WTC11 (cell line): ENCODE data around the gene RAB25. TPM values are rescaled to one million over a fixed set of nuclear protein-coding genes. Genes with fewer than 3 reads are reported as not detected.
A peak's percentile ranks its signal among the peaks of the same experiment; 100 is the strongest.

Experiments
- ATAC-seq: fragments of 200-7000 bp; cut with Tn5 transposase; 2 replicates; pipeline ENCODE4 v1.10.0; 2021; ENCODE audit warnings: mild to moderate bottlenecking, moderate library complexity
- CTCF ChIA-PET: fragments of 300-600 bp; sonication (Branson Sonifier 250); formaldehyde crosslinking; loops from one replicate; lab custom pipeline; 2021; ENCODE audit warnings: antibody characterized with exemption; lab: Charles Lee
- POLR2A ChIA-PET: fragments of 350-600 bp; sonication (Branson Sonifier 250); formaldehyde crosslinking; loops from one replicate; lab custom pipeline; 2021; ENCODE audit warnings: antibody characterized with exemption; lab: Charles Lee
- DNase-seq: peaks from one replicate; pipeline ENCODE4 v3.0.0; 2021; ENCODE audit warnings: low spot score
- H3K27ac Mint-ChIP-seq: 2 replicates; pipeline ENCODE4 v1.8.0; 2021; ENCODE audit warnings: mixed read lengths
- H3K27me3 Mint-ChIP-seq: 2 replicates; pipeline ENCODE4 v1.8.0; 2021; ENCODE audit warnings: low read depth, mild to moderate bottlenecking, moderate library complexity, mixed read lengths
- H3K36me3 Mint-ChIP-seq: 2 replicates; pipeline ENCODE4 v1.8.0; 2021; ENCODE audit warnings: mixed read lengths
- H3K4me1 Mint-ChIP-seq: 2 replicates; pipeline ENCODE4 v1.8.0; 2022; ENCODE audit warnings: mixed read lengths
- H3K4me3 Mint-ChIP-seq: 2 replicates; pipeline ENCODE4 v1.8.0; 2021; ENCODE audit warnings: mild to moderate bottlenecking, moderate library complexity, mixed read lengths
- H3K9me3 Mint-ChIP-seq: 2 replicates; pipeline ENCODE4 v1.8.0; 2021; ENCODE audit warnings: mixed read lengths
- ERG ChIP-seq: fragments of 250-450 bp; sonication (Bioruptor Pico); IDR thresholded peaks from 2 replicates; pipeline ENCODE4 v1.8.0; 2021; ENCODE audit warnings: mild to moderate bottlenecking
- ESRRA ChIP-seq: sonication (generic); formaldehyde crosslinking; IDR thresholded peaks from 2 replicates; pipeline ENCODE4 v1.8.1; 2022; ENCODE audit warnings: mild to moderate bottlenecking, missing genetic modification reagents, borderline replicate concordance
- FOXK1 ChIP-seq: sonication (generic); formaldehyde crosslinking; IDR thresholded peaks from 2 replicates; pipeline ENCODE4 v1.8.0; 2022; ENCODE audit warnings: mild to moderate bottlenecking, moderate library complexity, missing genetic modification reagents
- FOXP1 ChIP-seq: sonication (generic); formaldehyde crosslinking; IDR thresholded peaks from 2 replicates; pipeline ENCODE4 v1.8.0; 2022; ENCODE audit warnings: missing genetic modification reagents, mild to moderate bottlenecking, moderate library complexity, borderline replicate concordance
- GABPB1 ChIP-seq: sonication (generic); formaldehyde crosslinking; IDR thresholded peaks from 2 replicates; pipeline ENCODE4 v1.8.1; 2023; ENCODE audit warnings: mild to moderate bottlenecking, missing genetic modification reagents
- GTF2I ChIP-seq: fragments of 250-450 bp; sonication (Bioruptor Pico); conservative IDR thresholded peaks from 2 replicates; pipeline ENCODE4 v1.4.0; 2021; ENCODE audit warnings: mild to moderate bottlenecking
- IRF1 ChIP-seq: sonication (generic); formaldehyde crosslinking; IDR thresholded peaks from 2 replicates; pipeline ENCODE4 v1.8.0; 2023; ENCODE audit warnings: missing genetic modification reagents
- MLX ChIP-seq: sonication (generic); formaldehyde crosslinking; IDR thresholded peaks from 2 replicates; pipeline ENCODE4 v1.8.1; 2023; ENCODE audit warnings: mild to moderate bottlenecking, missing genetic modification reagents, moderate library complexity
- MXD4 ChIP-seq: fragments of 250-450 bp; sonication (Bioruptor Pico); IDR thresholded peaks from 2 replicates; pipeline ENCODE4 v1.8.0; 2021; ENCODE audit warnings: mild to moderate bottlenecking, moderate library complexity, borderline replicate concordance
- NFATC4 ChIP-seq: fragments of 250-450 bp; sonication (Bioruptor Pico); IDR thresholded peaks from 2 replicates; pipeline ENCODE4 v1.9.0; 2021; ENCODE audit warnings: mild to moderate bottlenecking
- NFYB ChIP-seq: sonication (generic); formaldehyde crosslinking; conservative IDR thresholded peaks from 2 replicates; pipeline ENCODE4 v1.8.0; 2022; ENCODE audit warnings: low read depth, missing genetic modification reagents
- PRDM15 ChIP-seq: sonication (generic); formaldehyde crosslinking; IDR thresholded peaks from 2 replicates; pipeline ENCODE4 v1.8.0; 2022; ENCODE audit warnings: missing genetic modification reagents
- RELA ChIP-seq: sonication (generic); formaldehyde crosslinking; IDR thresholded peaks from 2 replicates; pipeline ENCODE4 v1.8.1; 2022; ENCODE audit warnings: missing genetic modification reagents, mild to moderate bottlenecking, borderline replicate concordance
- RORB ChIP-seq: fragments of 250-450 bp; sonication (Bioruptor Pico); IDR thresholded peaks from 2 replicates; pipeline ENCODE4 v1.9.0; 2021; ENCODE audit warnings: mild to moderate bottlenecking
- TEAD1 ChIP-seq: sonication (generic); formaldehyde crosslinking; IDR thresholded peaks from 2 replicates; pipeline ENCODE4 v1.8.0; 2022; ENCODE audit warnings: mild to moderate bottlenecking, missing genetic modification reagents
- ZNF121 ChIP-seq: sonication (generic); formaldehyde crosslinking; IDR thresholded peaks from 2 replicates; pipeline ENCODE4 v1.8.0; 2023; ENCODE audit warnings: missing genetic modification reagents
- ZNF138 ChIP-seq: sonication (generic); formaldehyde crosslinking; conservative IDR thresholded peaks from 2 replicates; pipeline ENCODE4 v1.8.1; 2022; ENCODE audit warnings: mild to moderate bottlenecking, moderate library complexity, missing genetic modification reagents
- ZNF263 ChIP-seq: sonication (generic); formaldehyde crosslinking; IDR thresholded peaks from 2 replicates; pipeline ENCODE4 v1.8.1; 2022; ENCODE audit warnings: low read depth, mild to moderate bottlenecking, moderate library complexity, missing genetic modification reagents
- ZNF423 ChIP-seq: fragments of 250-450 bp; sonication (Bioruptor Pico); IDR thresholded peaks from 2 replicates; pipeline ENCODE4 v2.1.2; 2022; ENCODE audit warnings: mild to moderate bottlenecking, moderate library complexity
- ZNF425 ChIP-seq: fragments of 250-450 bp; sonication (Bioruptor Pico); conservative IDR thresholded peaks from 2 replicates; pipeline ENCODE4 v1.9.0; 2021; ENCODE audit warnings: mild to moderate bottlenecking
- ZNF512 ChIP-seq: sonication (generic); formaldehyde crosslinking; IDR thresholded peaks from 2 replicates; pipeline ENCODE4 v1.8.1; 2022; ENCODE audit warnings: missing genetic modification reagents, borderline replicate concordance
- ZNF671 ChIP-seq: fragments of 250-450 bp; sonication (Bioruptor Pico); IDR thresholded peaks from 2 replicates; pipeline ENCODE4 v1.8.0; 2021; ENCODE audit warnings: mild to moderate bottlenecking
- total RNA-seq: library from RNA; stranded (reverse); gene quantifications from 3 replicates; pipeline ENCODE4 v1.2.3, GENCODE V29; 2021

Gene RAB25
- total RNA-seq, 1 experiment from 2014 or later = 61.9 TPM

GRCh38 chr1:156074661-156075060 is 13.7 kb downstream of the RAB25 start:
- ChIA-PET CTCF (interaction anchor here (0.9 to 3.8 kb wide), 8 partner anchors 9 to 99 kb away, joined by 3 to 27 read pairs (median 8); partner anchors contain the start of genes ARHGEF2, LAMTOR2, RAB25 and UBQLN4), POLR2A (interaction anchor here (1.1 to 3.8 kb wide), 3 partner anchors 8 to 21 kb away, joined by 3 to 17 read pairs (median 3); partner anchors contain the start of genes LAMTOR2, RAB25 and UBQLN4)
- Mint-ChIP-seq H3K9me3 (no peaks in the 10 kb centered on the region), H3K36me3 (peaks cover 16% of the 10 kb centered on the region), H3K27ac (peak overlapping the region; percentile 85), H3K4me3 (peak overlapping the region; percentile 39), H3K4me1 (peaks cover 79% of the 10 kb centered on the region), H3K27me3 (no peaks in the 10 kb centered on the region)
- ATAC-seq = no peak; the same call in 1 of the 2 replicates
- TF ChIP-seq ZNF671 (CRISPR knock-in tag) (no peak), MLX (CRISPR knock-in tag) (no peak), RELA (CRISPR knock-in tag) (no peak), MXD4 (no peak), RORB (CRISPR knock-in tag) (no peak), GTF2I (CRISPR knock-in tag) (no peak), ZNF263 (CRISPR knock-in tag) (no peak), ZNF423 (CRISPR knock-in tag) (no peak), FOXK1 (CRISPR knock-in tag) (no peak), PRDM15 (CRISPR knock-in tag) (no peak), ESRRA (CRISPR knock-in tag) (no peak), IRF1 (CRISPR knock-in tag) (no peak), ZNF512 (CRISPR knock-in tag) (no peak), NFATC4 (no peak), ERG (CRISPR knock-in tag) (no peak), NFYB (CRISPR knock-in tag) (no peak)
- no peak for DNase-seq

- ChIA-PET CTCF (interaction anchor here (0.9 to 3.8 kb wide), 9 partner anchors 9 to 100 kb away, joined by 3 to 27 read pairs (median 6); partner anchors contain the start of genes ARHGEF2, LAMTOR2, RAB25 and UBQLN4), POLR2A (interaction anchor here (1.4 to 3.8 kb wide), 2 partner anchors 9 to 14 kb away, joined by 3 to 17 read pairs; partner anchors contain the start of gene RAB25)
- no peak for DNase-seq
- Mint-ChIP-seq H3K9me3 (no peaks in the 10 kb centered on the region), H3K27me3 (no peaks in the 10 kb centered on the region), H3K27ac (peak overlapping the region; percentile 91), H3K4me3 (peak overlapping the region; percentile 96), H3K4me1 (peaks cover 84% of the 10 kb centered on the region), H3K36me3 (peaks cover 11% of the 10 kb centered on the region)
- ATAC-seq = no peak
- TF ChIP-seq FOXP1 (CRISPR knock-in tag) (no peak), ZNF425 (CRISPR knock-in tag) (no peak), PRDM15 (CRISPR knock-in tag) (no peak), TEAD1 (no peak), ZNF121 (CRISPR knock-in tag) (no peak), MXD4 (no peak), ZNF138 (no peak), GABPB1 (CRISPR knock-in tag) (no peak)
Observed at GRCh38 chr1:156075162-156075561, 14.2 kb downstream of the RAB25 start.
